Panc1 (cell line): ENCODE measurements around the gene TTLL4. TPM values are rescaled to one million over a fixed set of nuclear protein-coding genes. Genes with fewer than 3 reads are reported as not detected.

Experiments
- ATAC-seq: fragments of 200-7000 bp; cut with Tn5 transposase; 2 replicates; pipeline ENCODE4 v1.9.1; 2020; ENCODE audit warnings: mild to moderate bottlenecking, moderate library complexity
- BruUV-seq: library from RNA; stranded (reverse); fragments of 400-500 nt; replicated peaks from 2 replicates; lab custom pipeline; 2021; lab: Mats Ljungman, UMichigan
- CTCF ChIA-PET: fragments of 300-600 bp; sonication (Branson Sonifier 250); formaldehyde crosslinking; loops from one replicate; lab custom pipeline; 2022; ENCODE audit warnings: antibody characterized with exemption; lab: Charles Lee
- POLR2A ChIA-PET: fragments of 300-600 bp; sonication (Branson Sonifier 250); formaldehyde crosslinking; loops from one replicate; lab custom pipeline; 2022; ENCODE audit warnings: antibody characterized with exemption; lab: Charles Lee
- DNase-seq: peaks from one replicate; pipeline ENCODE4 v3.0.0-alpha.2; 2010; ENCODE audit warnings: low read depth, low spot score
- H3K27ac ChIP-seq: 2 replicates; pipeline ENCODE4 v1.5.1; 2011; ENCODE audit warnings: mild to moderate bottlenecking, low read length, inconsistent platforms
- H3K27me3 ChIP-seq: fragments of 200-500 bp; sonication (Bioruptor generic); 2 replicates; pipeline ENCODE4 v1.6.0; 2014; ENCODE audit warnings: low read length, inconsistent platforms; ENCODE audit not compliant: control insufficient read depth, insufficient read depth
- H3K36me3 ChIP-seq: fragments of 200-500 bp; sonication (Bioruptor generic); 2 replicates; pipeline ENCODE4 v1.5.1; 2014; ENCODE audit warnings: inconsistent platforms, mild to moderate bottlenecking, low read length, moderate library complexity; ENCODE audit not compliant: control insufficient read depth, insufficient read depth
- H3K4me1 ChIP-seq: 2 replicates; pipeline ENCODE4 v1.5.1; 2011; ENCODE audit warnings: inconsistent platforms, mild to moderate bottlenecking, low read length, moderate library complexity; ENCODE audit not compliant: control insufficient read depth, insufficient read depth
- H3K4me3 ChIP-seq, 2 experiments: 2 replicates each; pipeline ENCODE4 v1.5.1; 2011 to 2012; ENCODE audit warnings: low read depth in 2 of 2, low read length in 2 of 2, mild to moderate bottlenecking in 2 of 2, inconsistent platforms in 1 of 2, moderate library complexity in 1 of 2
- H3K9me3 ChIP-seq: fragments of 200-500 bp; sonication (Bioruptor generic); 2 replicates; pipeline ENCODE4 v1.5.1; 2014; ENCODE audit warnings: low read depth, mild to moderate bottlenecking, inconsistent platforms, low read length, moderate library complexity; ENCODE audit not compliant: control insufficient read depth, insufficient read depth
- CTCF ChIP-seq: fragments of 450-650 bp; IDR thresholded peaks from 2 replicates; pipeline ENCODE4 v1.5.1; 2017; ENCODE audit warnings: mild to moderate bottlenecking
- POLR2AphosphoS5 ChIP-seq: IDR thresholded peaks from 2 replicates; pipeline ENCODE4 v1.6.1; 2012; ENCODE audit warnings: mild to moderate bottlenecking, low read depth, low read length, moderate library complexity
- REST ChIP-seq, 2 experiments: IDR thresholded peaks; 2 replicates each; pipeline ENCODE4 v1.6.1; 2011 to 2012; ENCODE audit warnings: low read depth in 2 of 2, control low read depth in 1 of 2, low read length in 1 of 2, mild to moderate bottlenecking in 1 of 2, moderate library complexity in 1 of 2; ENCODE audit not compliant: insufficient read depth in 1 of 2
- SIN3A ChIP-seq: IDR thresholded peaks from 2 replicates; pipeline ENCODE4 v1.6.1; 2012; ENCODE audit warnings: low read depth, mild to moderate bottlenecking, low read length, moderate library complexity, borderline replicate concordance; ENCODE audit not compliant: insufficient read depth
- TCF7L2 ChIP-seq: IDR thresholded peaks from 2 replicates; pipeline ENCODE4 v1.6.1; 2011; ENCODE audit warnings: mild to moderate bottlenecking, low read depth, low read length, inconsistent platforms
- in situ Hi-C: cut with HindIII; loops from 2 replicates; pipeline ENCODE4 v1.10.0; 2016; ENCODE audit warnings: low sequenced_read_pairs, low pct_unique_long_range_greater_than_20kb
- intact Hi-C: fragments of 100-400 bp; cut with micrococcal nuclease; formaldehyde crosslinking; loops from one replicate; pipeline ENCODE4 v1.10.0; 2022; ENCODE audit not compliant: unreplicated experiment
- total RNA-seq: library from RNA; stranded (reverse); gene quantifications from one replicate; pipeline ENCODE4 v1.2.1, GENCODE V29; 2021; ENCODE audit not compliant: unreplicated experiment

TTLL4 gene
- total RNA-seq, 1 experiment from 2014 or later: 45.6 TPM

- ATAC-seq: no peak
- H3K27me3 ChIP-seq: no peaks in the 10 kb centered on the region
- peaks cover 10% of the 10 kb centered on the region for H3K4me1 ChIP-seq
- TF ChIP-seq TCF7L2: no peak
- TF ChIP-seq SIN3A: no peak
- TF ChIP-seq CTCF: no peak
- no peak for TF ChIP-seq REST (IDR thresholded peaks at IDR 0.05; ENCODE audit: insufficient read depth in 1 of 2, low read depth in 2 of 2, low read length in 1 of 2)
- no peak for TF ChIP-seq POLR2AphosphoS5
- no peaks in the 10 kb centered on the region for H3K9me3 ChIP-seq
- H3K36me3 ChIP-seq: peaks cover 12% of the 10 kb centered on the region
- DNase-seq: no peak
- no peak overlapping the region for H3K4me3 ChIP-seq
- ChIA-PET POLR2A (no interaction called here), CTCF (no interaction called here)
- intact Hi-C loops: no loop called here
- no peak overlapping the region for H3K27ac ChIP-seq
- BruUV-seq: no TSS peak
- in situ Hi-C loops: no loop called here
Measured at GRCh38 chr2:218662827-218663226, 47.8 kb upstream of the TTLL4 start.

- ChIA-PET CTCF (no interaction called here), POLR2A (no interaction called here)
- intact Hi-C loops (no loop called here), in situ Hi-C loops (no loop called here)
- H3K9me3 ChIP-seq: no peaks in the 10 kb centered on the region
- H3K27ac ChIP-seq: no peak overlapping the region
- H3K4me1 ChIP-seq: peaks cover 6% of the 10 kb centered on the region; the same call in 1 of the 2 replicates
- no TSS peak for BruUV-seq
- ATAC-seq: no peak
- no peak overlapping the region for H3K4me3 ChIP-seq
- DNase-seq: no peak
- TF ChIP-seq POLR2AphosphoS5: no peak
- TF ChIP-seq REST (IDR thresholded peaks at IDR 0.05; ENCODE audit: insufficient read depth in 1 of 2, low read depth in 2 of 2, low read length in 1 of 2): no peak
- TF ChIP-seq CTCF: no peak
- TF ChIP-seq SIN3A: no peak
- no peak for TF ChIP-seq TCF7L2
- peaks cover 13% of the 10 kb centered on the region for H3K36me3 ChIP-seq
- no peaks in the 10 kb centered on the region for H3K27me3 ChIP-seq
Measured at GRCh38 chr2:218663901-218664300, 46.7 kb upstream of the TTLL4 start.
